GM19328 (cell line): Measurements from ENCODE around the gene LUM.

Experiments
- ATAC-seq: cut with Tn5 transposase; IDR thresholded peaks from one replicate; pipeline ENCODE4 v1.9.1; 2021; ENCODE audit warnings: mild to moderate bottlenecking, moderate library complexity; ENCODE audit not compliant: unreplicated experiment

The LUM gene, protein sequence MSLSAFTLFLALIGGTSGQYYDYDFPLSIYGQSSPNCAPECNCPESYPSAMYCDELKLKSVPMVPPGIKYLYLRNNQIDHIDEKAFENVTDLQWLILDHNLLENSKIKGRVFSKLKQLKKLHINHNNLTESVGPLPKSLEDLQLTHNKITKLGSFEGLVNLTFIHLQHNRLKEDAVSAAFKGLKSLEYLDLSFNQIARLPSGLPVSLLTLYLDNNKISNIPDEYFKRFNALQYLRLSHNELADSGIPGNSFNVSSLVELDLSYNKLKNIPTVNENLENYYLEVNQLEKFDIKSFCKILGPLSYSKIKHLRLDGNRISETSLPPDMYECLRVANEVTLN

DNA sequence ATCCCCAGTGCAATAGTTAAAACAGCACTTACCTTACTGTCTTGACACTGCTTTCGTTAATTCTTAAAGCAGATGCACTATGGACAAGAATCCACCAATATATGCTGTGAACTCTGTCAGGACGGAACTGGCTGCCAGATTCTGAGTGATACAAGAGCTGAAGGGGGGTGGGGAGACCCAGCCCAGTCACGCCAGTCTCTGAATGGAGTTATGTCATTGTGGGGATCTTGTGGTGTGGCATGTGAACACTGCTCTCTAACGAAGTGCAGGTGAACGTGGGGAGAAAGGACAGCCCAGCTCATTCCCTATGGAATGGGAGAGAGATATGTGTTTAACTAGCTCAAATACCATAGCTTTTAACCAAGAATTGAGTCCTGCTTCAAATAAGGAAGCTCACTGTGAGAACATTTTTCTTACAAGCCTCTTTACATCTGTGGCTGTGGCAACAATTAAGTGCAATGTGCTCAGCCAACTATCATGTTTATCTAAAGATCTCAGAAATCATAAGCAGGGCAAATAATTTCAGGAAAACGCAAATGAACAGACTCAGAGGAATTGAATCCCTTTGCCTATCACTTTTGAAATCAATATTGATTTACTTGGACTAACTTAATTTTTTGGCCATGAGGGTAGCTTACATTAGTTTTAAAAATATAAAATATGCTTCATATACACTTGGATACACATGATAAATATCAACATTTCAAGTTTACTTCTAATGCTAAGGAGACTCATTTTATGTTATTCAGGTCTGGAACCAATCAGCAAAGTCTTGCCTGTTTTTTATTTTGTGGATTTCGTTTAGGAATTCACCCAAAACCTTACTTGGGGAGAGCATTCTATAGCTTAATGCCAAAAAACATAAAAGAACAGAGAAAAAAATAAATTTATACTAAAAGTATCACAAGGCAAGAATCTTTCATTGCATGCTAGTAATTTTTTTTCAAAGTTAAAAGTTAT is at the start of gene LUM:
LUM (minus strand) TSS at position 129 of the 960 bp plus-strand sequence. CDS start 2,515 bp downstream, outside the sequence.
- no peak for ATAC-seq

DNA sequence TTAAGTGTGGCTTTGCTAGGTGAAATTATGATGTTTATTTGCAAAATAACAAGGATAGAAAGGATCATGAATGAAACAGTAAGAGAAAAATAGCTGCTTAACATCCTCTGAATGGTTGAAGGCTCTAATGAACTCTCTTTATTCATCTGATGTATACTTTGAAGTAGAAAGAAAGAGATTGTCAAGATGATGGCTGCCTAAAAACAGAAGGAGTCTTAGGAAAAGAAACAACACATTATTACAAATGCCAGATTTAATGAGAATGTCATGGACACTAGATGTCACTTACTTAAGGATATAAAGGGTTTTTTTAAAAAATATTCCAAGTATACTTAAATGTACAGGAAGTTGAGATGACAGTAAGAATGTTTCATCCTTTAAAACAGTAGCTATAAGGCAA is 49.7 kb upstream of the LUM start:
- no peak for ATAC-seq

DNA sequence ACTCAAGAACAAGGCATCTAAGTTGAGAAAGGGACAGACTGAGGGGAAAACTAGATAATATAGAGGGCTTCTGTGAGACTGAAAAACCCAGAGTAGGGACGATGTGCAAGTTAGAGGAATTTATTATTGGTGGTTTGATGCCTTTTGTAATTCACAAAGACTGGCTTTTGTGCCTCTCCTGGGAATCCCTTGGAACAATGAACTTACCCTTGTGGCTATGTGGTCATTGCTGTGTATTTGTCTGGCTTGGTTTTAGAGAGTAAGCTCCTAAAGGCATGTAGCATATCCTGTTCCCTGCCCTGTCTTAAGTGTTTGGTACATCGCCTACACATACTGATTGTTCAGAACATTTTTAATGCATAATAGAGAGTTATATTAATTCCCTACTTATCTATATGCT is 44.7 kb upstream of the LUM start:
- no peak for ATAC-seq

DNA sequence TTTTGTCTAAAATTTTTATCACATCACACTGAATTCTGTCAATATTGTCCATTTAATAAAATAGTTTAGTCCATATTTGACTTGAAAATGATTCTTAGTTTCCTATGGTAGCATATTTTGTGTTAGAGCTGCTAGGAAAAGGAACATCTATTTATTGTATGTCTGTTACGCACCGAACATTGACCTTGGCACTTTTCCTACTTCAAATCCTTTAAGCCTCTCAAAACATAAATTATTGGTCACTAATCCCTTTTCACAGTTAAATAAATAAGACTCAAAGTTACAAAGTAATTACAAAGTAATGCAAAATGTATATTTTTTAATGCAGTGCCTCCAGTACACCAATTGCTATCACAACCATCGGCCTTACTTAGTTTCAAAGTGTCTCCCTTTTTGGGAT is 42.8 kb upstream of the LUM start:
- ATAC-seq = no peak

- no peak for ATAC-seq
Observed at GRCh38 chr12:91144053-91144452, 32.8 kb upstream of the LUM start.

GRCh38 chr12:91143206-91143605 is 31.9 kb upstream of the LUM start:
- ATAC-seq = no peak

GRCh38 chr12:91142221-91142631 is 30.9 kb upstream of the LUM start:
- ATAC-seq = no peak

GRCh38 chr12:91140026-91140931 is 29.0 kb upstream of the LUM start:
- ATAC-seq = no peak

- no peak for ATAC-seq
Observed at GRCh38 chr12:91139286-91139685, 28.0 kb upstream of the LUM start.

DNA sequence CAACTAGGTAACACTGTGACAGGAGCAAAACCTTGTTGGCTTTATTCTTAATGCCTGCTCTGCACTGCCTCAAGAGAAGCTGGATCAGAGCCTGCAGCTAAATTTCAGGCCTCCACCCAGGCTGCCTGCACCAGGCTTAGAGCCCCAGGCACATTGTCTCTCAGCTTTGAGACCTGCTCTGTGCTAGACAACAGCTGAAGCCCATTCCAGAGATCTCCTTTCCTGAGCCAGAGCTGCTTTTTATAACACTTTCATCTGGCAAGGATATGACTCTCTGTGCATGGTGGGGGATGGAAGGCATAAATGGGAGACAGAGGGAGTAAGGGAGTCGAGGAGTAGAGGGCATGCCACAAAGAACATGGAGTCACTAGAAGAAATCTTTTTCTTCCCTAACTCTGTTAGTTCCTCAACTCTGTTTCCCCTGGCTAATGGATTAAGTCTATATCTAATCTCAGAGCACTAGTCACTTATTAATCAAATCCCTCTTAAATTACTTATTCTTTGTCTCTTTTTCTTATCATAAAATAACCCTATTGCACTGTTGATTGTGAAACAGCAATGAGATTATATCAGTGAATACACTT is 27.1 kb upstream of the LUM start:
- ATAC-seq = no peak

GRCh38 chr12:91133871-91134270 is 22.6 kb upstream of the LUM start:
- no peak for ATAC-seq

GRCh38 chr12:91129662-91130362 is 18.5 kb upstream of the LUM start:
- ATAC-seq = no peak

DNA sequence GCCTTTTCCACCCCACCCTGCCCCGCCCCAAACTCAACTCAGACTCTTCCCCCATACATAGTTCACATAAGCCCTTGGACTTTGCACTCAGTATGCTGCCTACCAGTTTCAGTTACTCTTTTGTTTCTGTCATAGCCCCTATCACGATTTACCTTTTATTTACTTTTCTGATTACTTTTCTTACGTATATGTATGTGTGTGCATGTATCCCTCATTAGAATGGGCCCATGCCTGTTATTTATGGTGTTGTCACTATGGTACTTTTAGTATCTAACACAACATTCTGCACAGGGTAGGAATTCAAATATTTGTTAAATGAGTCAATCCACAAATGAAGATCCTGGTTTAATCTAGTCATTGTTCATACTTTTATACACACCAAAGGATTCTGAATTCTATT is 16.5 kb upstream of the LUM start:
- no peak for ATAC-seq

DNA sequence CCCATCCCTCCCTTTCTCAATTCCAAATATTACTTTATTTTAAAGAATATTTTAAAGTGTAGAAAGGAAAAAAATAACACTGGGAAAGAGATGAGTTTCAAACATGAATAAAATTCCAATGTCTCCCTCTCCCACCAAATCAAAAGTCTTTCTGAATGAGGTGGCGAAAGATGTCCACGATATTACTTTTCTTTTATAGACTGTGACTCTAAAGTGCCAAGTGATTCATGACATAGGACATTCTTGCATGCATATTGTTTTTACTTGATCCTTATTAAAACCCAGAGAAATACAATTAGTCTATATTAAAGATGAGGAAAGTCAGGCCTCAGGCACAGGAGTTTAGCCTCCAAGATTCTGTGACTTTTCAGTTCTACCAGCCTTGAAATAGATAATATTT is 16.0 kb upstream of the LUM start:
- ATAC-seq = no peak

- no peak for ATAC-seq
Observed at GRCh38 chr12:91126516-91126915, 15.2 kb upstream of the LUM start.

DNA sequence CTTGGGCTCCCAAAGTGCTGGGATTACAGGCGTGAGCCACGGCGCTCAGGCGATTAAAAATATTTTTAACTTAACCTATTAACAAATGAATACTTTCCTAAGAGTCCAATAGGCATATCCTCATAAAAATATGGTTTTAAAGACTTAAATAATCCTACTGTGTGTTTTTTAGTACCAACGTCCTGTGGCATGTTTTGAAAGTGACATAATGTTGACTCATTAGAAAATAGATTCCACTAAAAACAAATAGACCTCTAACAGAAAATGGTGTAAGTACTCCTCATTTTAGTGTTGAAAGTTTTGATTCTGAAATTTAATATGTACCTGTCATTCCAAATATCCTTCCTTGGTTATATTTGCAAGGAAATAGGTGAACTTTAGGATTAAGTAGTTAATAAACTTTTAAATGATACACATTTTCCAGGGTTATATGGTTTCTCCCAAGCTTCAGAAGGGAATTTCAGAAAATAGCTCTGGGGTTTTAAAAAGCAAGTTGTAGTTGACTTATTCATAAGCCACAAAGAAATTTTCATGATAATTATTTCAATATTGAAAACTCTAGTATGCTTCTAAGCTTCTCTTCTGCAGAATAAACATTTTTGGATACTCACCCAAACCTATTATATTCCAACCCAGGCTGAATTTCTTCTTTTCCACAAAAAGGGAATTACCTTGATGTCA is 12.1 kb upstream of the LUM start:
- no peak for ATAC-seq

GRCh38 chr12:91120781-91121180 is 9.5 kb upstream of the LUM start:
- ATAC-seq = no peak

DNA sequence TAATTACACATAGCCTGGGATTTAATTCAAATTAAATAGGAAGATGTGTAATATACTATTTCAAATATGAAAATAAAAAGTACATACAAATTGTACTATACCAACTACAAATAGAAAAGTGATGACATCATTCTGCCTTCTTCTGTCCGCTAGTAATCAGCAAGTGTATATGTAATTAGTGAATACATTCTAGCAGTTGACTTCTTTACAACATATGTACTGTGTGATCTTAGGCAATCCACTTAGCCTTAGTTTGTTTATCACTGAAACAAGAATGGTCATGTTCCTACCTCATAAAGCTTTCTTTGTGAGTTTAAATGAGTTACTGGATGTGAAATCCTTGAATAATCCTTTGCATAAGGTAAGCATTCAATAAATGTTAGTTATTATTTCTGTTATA is 7.8 kb upstream of the LUM start:
- no peak for ATAC-seq

GRCh38 chr12:91113621-91114020 is 2.3 kb upstream of the LUM start:
- no peak for ATAC-seq
